ENCODE measurements around the gene HDAC9.

The HDAC9 gene

GRCh38 chr7:18494821-18495408 is 634 bp upstream of the HDAC9 start:
- Histone ChIP-seq H3K79me1 (ENCODE audit: low read length) (no peaks in the 10 kb centered on the region), H2BK120ac (ENCODE audit: low read depth, low read length) (peak overlapping the region; percentile 92), H3K4ac (ENCODE audit: low read depth, low read length) (peak overlapping the region; percentile 36), H2BK15ac (replicated peaks; ENCODE audit: low read depth) (peak overlapping the region; percentile 45), H4K5ac (ENCODE audit: low read length) (no peak overlapping the region), H2BK5ac (ENCODE audit: low read length) (no peak overlapping the region), H4K8ac (ENCODE audit: low read depth, low read length) (no peak overlapping the region), H3K27me3 (ENCODE audit: insufficient read depth, low read length, poor library complexity) (no peaks in the 10 kb centered on the region), H3K36me3 (ENCODE audit: control insufficient read depth, insufficient read depth, low read length) (no peaks in the 10 kb centered on the region), H3K4me1 (ENCODE audit: control insufficient read depth, low read depth, low read length) (peaks cover 3% of the 10 kb centered on the region), H3K56ac (ENCODE audit: low read length) (no peak overlapping the region), H3K4me3 (ENCODE audit: low read length) (no peak overlapping the region), H3K18ac (ENCODE audit: low read length) (peak overlapping the region; percentile 75), H3K79me2 (ENCODE audit: control insufficient read depth, insufficient read depth, low read length) (no peaks in the 10 kb centered on the region), H3K27ac (ENCODE audit: low read depth, low read length) (no peak overlapping the region), H3K9ac (ENCODE audit: low read length) (no peak overlapping the region), H3K4me2 (ENCODE audit: low read length) (no peak overlapping the region), H2AK5ac (ENCODE audit: low read length) (no peak overlapping the region), H3K23ac (ENCODE audit: low read length) (no peak overlapping the region)
- no peak for DNase-seq
- WGBS (ENCODE audit: extremely low coverage, insufficient coverage, low lambda C conversion rate), result 100% methylated on average over 2 of the region's 3 CpGs

GRCh38 chr7:18496341-18496700 is 772 bp downstream of the HDAC9 start:
- no CpG with 5 or more reads among the region's 3 CpGs for WGBS (ENCODE audit: extremely low coverage, insufficient coverage, low lambda C conversion rate)
- peak overlapping the region; percentile 4 for H3K4me2 ChIP-seq (ENCODE audit: low read length)
- no peak overlapping the region for H3K27ac ChIP-seq (ENCODE audit: low read depth, low read length)
- H2BK5ac ChIP-seq (ENCODE audit: low read length), result no peak overlapping the region
- H3K18ac ChIP-seq (ENCODE audit: low read length), result no peak overlapping the region
- no peak overlapping the region for H3K23ac ChIP-seq (ENCODE audit: low read length)
- H3K79me1 ChIP-seq (ENCODE audit: low read length), result no peaks in the 10 kb centered on the region
- peak overlapping the region; percentile 40 for H3K56ac ChIP-seq (ENCODE audit: low read length)
- H3K9ac ChIP-seq (ENCODE audit: low read length), result peak overlapping the region; percentile 16
- H2AK5ac ChIP-seq (ENCODE audit: low read length), result no peak overlapping the region
- H4K8ac ChIP-seq (ENCODE audit: low read depth, low read length), result no peak overlapping the region
- no peaks in the 10 kb centered on the region for H3K36me3 ChIP-seq (ENCODE audit: control insufficient read depth, insufficient read depth, low read length)
- DNase-seq, result no peak
- peaks cover 3% of the 10 kb centered on the region for H3K4me1 ChIP-seq (ENCODE audit: control insufficient read depth, low read depth, low read length)
- no peak overlapping the region for H2BK15ac ChIP-seq (replicated peaks; ENCODE audit: low read depth)
- no peak overlapping the region for H3K4me3 ChIP-seq (ENCODE audit: low read length)
- H4K5ac ChIP-seq (ENCODE audit: low read length), result no peak overlapping the region
- no peak overlapping the region for H3K4ac ChIP-seq (ENCODE audit: low read depth, low read length)
- H2BK120ac ChIP-seq (ENCODE audit: low read depth, low read length), result no peak overlapping the region
- no peaks in the 10 kb centered on the region for H3K79me2 ChIP-seq (ENCODE audit: control insufficient read depth, insufficient read depth, low read length)
- no peaks in the 10 kb centered on the region for H3K27me3 ChIP-seq (ENCODE audit: insufficient read depth, low read length, poor library complexity)

- Histone ChIP-seq H2BK15ac (replicated peaks; ENCODE audit: low read depth) (no peak overlapping the region), H3K56ac (ENCODE audit: low read length) (no peak overlapping the region), H3K9ac (ENCODE audit: low read length) (no peak overlapping the region), H3K4ac (ENCODE audit: low read depth, low read length) (no peak overlapping the region), H2BK5ac (ENCODE audit: low read length) (no peak overlapping the region), H3K4me3 (ENCODE audit: low read length) (no peak overlapping the region), H3K79me2 (ENCODE audit: control insufficient read depth, insufficient read depth, low read length) (no peaks in the 10 kb centered on the region), H3K27me3 (ENCODE audit: insufficient read depth, low read length, poor library complexity) (no peaks in the 10 kb centered on the region), H3K23ac (ENCODE audit: low read length) (no peak overlapping the region), H2BK120ac (ENCODE audit: low read depth, low read length) (no peak overlapping the region), H4K8ac (ENCODE audit: low read depth, low read length) (no peak overlapping the region), H3K27ac (ENCODE audit: low read depth, low read length) (no peak overlapping the region), H4K5ac (ENCODE audit: low read length) (no peak overlapping the region), H3K36me3 (ENCODE audit: control insufficient read depth, insufficient read depth, low read length) (no peaks in the 10 kb centered on the region), H3K4me1 (ENCODE audit: control insufficient read depth, low read depth, low read length) (peaks cover 3% of the 10 kb centered on the region), H3K18ac (ENCODE audit: low read length) (no peak overlapping the region), H3K79me1 (ENCODE audit: low read length) (no peaks in the 10 kb centered on the region), H2AK5ac (ENCODE audit: low read length) (no peak overlapping the region), H3K4me2 (ENCODE audit: low read length) (no peak overlapping the region)
- no peak for DNase-seq
- WGBS (ENCODE audit: extremely low coverage, insufficient coverage, low lambda C conversion rate), result no CpG with 5 or more reads among the region's 3 CpGs
Observed at GRCh38 chr7:18497082-18497481, 1.5 kb downstream of the HDAC9 start.

- H3K36me3 ChIP-seq (ENCODE audit: control insufficient read depth, insufficient read depth, low read length), result no peaks in the 10 kb centered on the region
- no peak overlapping the region for H2AK5ac ChIP-seq (ENCODE audit: low read length)
- H3K4me1 ChIP-seq (ENCODE audit: control insufficient read depth, low read depth, low read length), result peaks cover 3% of the 10 kb centered on the region
- no peak overlapping the region for H3K9ac ChIP-seq (ENCODE audit: low read length)
- H3K18ac ChIP-seq (ENCODE audit: low read length), result no peak overlapping the region
- no peak overlapping the region for H2BK120ac ChIP-seq (ENCODE audit: low read depth, low read length)
- H2BK5ac ChIP-seq (ENCODE audit: low read length), result no peak overlapping the region
- no peak overlapping the region for H3K4me3 ChIP-seq (ENCODE audit: low read length)
- no peak overlapping the region for H2BK15ac ChIP-seq (replicated peaks; ENCODE audit: low read depth)
- no peak overlapping the region for H3K4ac ChIP-seq (ENCODE audit: low read depth, low read length)
- no peak overlapping the region for H4K5ac ChIP-seq (ENCODE audit: low read length)
- H3K79me2 ChIP-seq (ENCODE audit: control insufficient read depth, insufficient read depth, low read length), result no peaks in the 10 kb centered on the region
- no peak overlapping the region for H3K4me2 ChIP-seq (ENCODE audit: low read length)
- H3K23ac ChIP-seq (ENCODE audit: low read length), result no peak overlapping the region
- H3K79me1 ChIP-seq (ENCODE audit: low read length), result no peaks in the 10 kb centered on the region
- no peak overlapping the region for H3K27ac ChIP-seq (ENCODE audit: low read depth, low read length)
- no peak for DNase-seq
- no peaks in the 10 kb centered on the region for H3K27me3 ChIP-seq (ENCODE audit: insufficient read depth, low read length, poor library complexity)
- H4K8ac ChIP-seq (ENCODE audit: low read depth, low read length), result no peak overlapping the region
- H3K56ac ChIP-seq (ENCODE audit: low read length), result no peak overlapping the region
Observed at GRCh38 chr7:18497800-18498199, 2.3 kb downstream of the HDAC9 start.

GRCh38 chr7:18498341-18498740 is 2.8 kb downstream of the HDAC9 start:
- no peaks in the 10 kb centered on the region for H3K79me2 ChIP-seq (ENCODE audit: control insufficient read depth, insufficient read depth, low read length)
- H3K4me1 ChIP-seq (ENCODE audit: control insufficient read depth, low read depth, low read length), result peaks cover 3% of the 10 kb centered on the region
- no peak overlapping the region for H3K4me3 ChIP-seq (ENCODE audit: low read length)
- no peaks in the 10 kb centered on the region for H3K79me1 ChIP-seq (ENCODE audit: low read length)
- no peak for DNase-seq
- no peak overlapping the region for H2BK5ac ChIP-seq (ENCODE audit: low read length)
- no peak overlapping the region for H3K4me2 ChIP-seq (ENCODE audit: low read length)
- no CpG with 5 or more reads among the region's 2 CpGs for WGBS (ENCODE audit: extremely low coverage, insufficient coverage, low lambda C conversion rate)
- H3K9ac ChIP-seq (ENCODE audit: low read length), result no peak overlapping the region
- no peak overlapping the region for H2BK15ac ChIP-seq (replicated peaks; ENCODE audit: low read depth)
- no peak overlapping the region for H2AK5ac ChIP-seq (ENCODE audit: low read length)
- no peaks in the 10 kb centered on the region for H3K27me3 ChIP-seq (ENCODE audit: insufficient read depth, low read length, poor library complexity)
- no peak overlapping the region for H3K27ac ChIP-seq (ENCODE audit: low read depth, low read length)
- no peak overlapping the region for H3K18ac ChIP-seq (ENCODE audit: low read length)
- no peak overlapping the region for H3K56ac ChIP-seq (ENCODE audit: low read length)
- no peak overlapping the region for H2BK120ac ChIP-seq (ENCODE audit: low read depth, low read length)
- H3K36me3 ChIP-seq (ENCODE audit: control insufficient read depth, insufficient read depth, low read length), result no peaks in the 10 kb centered on the region
- H3K23ac ChIP-seq (ENCODE audit: low read length), result no peak overlapping the region
- peak overlapping the region; percentile 24 for H3K4ac ChIP-seq (ENCODE audit: low read depth, low read length)
- no peak overlapping the region for H4K8ac ChIP-seq (ENCODE audit: low read depth, low read length)
- H4K5ac ChIP-seq (ENCODE audit: low read length), result no peak overlapping the region

GRCh38 chr7:18499407-18500177 is 4.0 kb downstream of the HDAC9 start:
- H3K4ac ChIP-seq (ENCODE audit: low read depth, low read length), result no peak overlapping the region
- no peak overlapping the region for H4K5ac ChIP-seq (ENCODE audit: low read length)
- H4K8ac ChIP-seq (ENCODE audit: low read depth, low read length), result no peak overlapping the region
- H3K4me1 ChIP-seq (ENCODE audit: control insufficient read depth, low read depth, low read length), result peaks cover 3% of the 10 kb centered on the region
- no peaks in the 10 kb centered on the region for H3K79me2 ChIP-seq (ENCODE audit: control insufficient read depth, insufficient read depth, low read length)
- H3K56ac ChIP-seq (ENCODE audit: low read length), result no peak overlapping the region
- no peak for DNase-seq
- no peaks in the 10 kb centered on the region for H3K36me3 ChIP-seq (ENCODE audit: control insufficient read depth, insufficient read depth, low read length)
- no peaks in the 10 kb centered on the region for H3K27me3 ChIP-seq (ENCODE audit: insufficient read depth, low read length, poor library complexity)
- no peak overlapping the region for H3K27ac ChIP-seq (ENCODE audit: low read depth, low read length)
- H3K4me3 ChIP-seq (ENCODE audit: low read length), result no peak overlapping the region
- no peak overlapping the region for H3K18ac ChIP-seq (ENCODE audit: low read length)
- no peak overlapping the region for H3K9ac ChIP-seq (ENCODE audit: low read length)
- no peak overlapping the region for H2AK5ac ChIP-seq (ENCODE audit: low read length)
- H2BK120ac ChIP-seq (ENCODE audit: low read depth, low read length), result no peak overlapping the region
- H3K79me1 ChIP-seq (ENCODE audit: low read length), result no peaks in the 10 kb centered on the region
- H2BK15ac ChIP-seq (replicated peaks; ENCODE audit: low read depth), result no peak overlapping the region
- no peak overlapping the region for H3K4me2 ChIP-seq (ENCODE audit: low read length)
- no CpG with 5 or more reads among the region's 2 CpGs for WGBS (ENCODE audit: extremely low coverage, insufficient coverage, low lambda C conversion rate)
- no peak overlapping the region for H2BK5ac ChIP-seq (ENCODE audit: low read length)
- no peak overlapping the region for H3K23ac ChIP-seq (ENCODE audit: low read length)

Measured in mesendoderm (in vitro differentiated cells).